ENCODE data around the gene SEC23B. TPM values are rescaled to one million over a fixed set of nuclear protein-coding genes. Genes with fewer than 3 reads are reported as not detected.

The SEC23B gene
- polyA plus RNA-seq, 1 of the 3 experiments (the other 2 are of a cell fraction), result 55.2 TPM

DNA sequence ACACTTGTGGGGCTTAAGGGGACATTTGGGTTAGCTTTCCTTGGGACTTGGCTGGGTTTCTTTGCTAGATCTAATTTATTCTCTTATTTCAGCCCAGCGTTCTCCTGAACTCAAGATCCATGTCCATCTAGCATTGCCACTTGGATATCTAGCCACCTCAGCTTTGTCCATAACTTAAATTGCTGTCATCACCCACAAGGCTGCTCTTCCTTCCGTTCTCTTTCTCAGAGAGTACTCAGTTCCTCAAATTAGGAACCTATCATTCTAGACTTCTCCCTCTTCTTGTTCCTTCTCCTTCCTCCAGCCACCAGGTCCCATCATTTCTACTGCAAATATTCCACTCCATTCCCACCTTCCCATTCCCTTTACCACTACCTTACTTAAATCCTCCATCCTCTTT, 63.8 kb downstream of the SEC23B start:
- 98% methylated on average over 2 of the region's 2 CpGs for WGBS (ENCODE audit: low lambda C conversion rate)
- DNase-seq, result no peak
- Histone ChIP-seq H3K4me2 (no peak overlapping the region), H3K4me3 (ENCODE audit: low read depth in 2 of 2, low read length in 1 of 2) (no peak overlapping the region), H3K36me3 (replicated peaks in 1 of 2; ENCODE audit: control insufficient read depth in 1 of 2, insufficient read depth in 2 of 2, low read length in 1 of 2) (peaks cover 12 to 16% of the 10 kb centered on the region in 2 experiments), H3K27ac (ENCODE audit: low read depth in 2 of 2, low read length in 1 of 2) (no peak overlapping the region), H3K9me2 (no peaks in the 10 kb centered on the region), H3K9ac (no peak overlapping the region), H2AFZ (ENCODE audit: low read depth) (no peak overlapping the region), H3F3A (replicated peaks; ENCODE audit: insufficient read depth) (peaks cover 9% of the 10 kb centered on the region), H3K79me2 (ENCODE audit: insufficient read depth) (peaks cover 23% of the 10 kb centered on the region), H3K4me1 (ENCODE audit: control insufficient read depth in 1 of 2, insufficient read depth in 2 of 2, low read depth in 1 of 2, low read length in 1 of 2) (peaks cover 0 to under 1% of the 10 kb centered on the region in 2 experiments; a peak in 1 of 4 replicates), H3K27me3 (ENCODE audit: insufficient read depth) (no peaks in the 10 kb centered on the region), H4K20me1 (ENCODE audit: insufficient read depth) (no peaks in the 10 kb centered on the region), H3K9me3 (no peaks in the 10 kb centered on the region)
- CTCF ChIA-PET, result no interaction called here
- POLR2A ChIA-PET, result no interaction called here
- TF ChIP-seq MXI1 (IDR thresholded peaks at IDR 0.05; ENCODE audit: low read depth, low read length) (no peak), EP300 (IDR thresholded peaks at IDR 0.05; ENCODE audit: borderline replicate concordance in 1 of 2, low read depth in 1 of 2, low read length in 1 of 2) (no peak), RFX5 (IDR thresholded peaks at IDR 0.05; ENCODE audit: low read length) (no peak), TEAD4 (IDR thresholded peaks at IDR 0.05; ENCODE audit: borderline replicate concordance, insufficient read depth) (no peak), GATA2 (CRISPR knock-in tag; IDR thresholded peaks at IDR 0.05) (no peak), SMC3 (IDR thresholded peaks at IDR 0.05; ENCODE audit: low read depth, low read length) (no peak), TAF1 (IDR thresholded peaks at IDR 0.05; ENCODE audit: borderline replicate concordance, low read depth, low read length) (no peak), MEF2A (IDR thresholded peaks at IDR 0.05; ENCODE audit: borderline replicate concordance, low read depth) (no peak), FOSL2 (IDR thresholded peaks at IDR 0.05; ENCODE audit: borderline replicate concordance, low read depth) (no peak), GABPA (IDR thresholded peaks at IDR 0.05; ENCODE audit: low read depth) (no peak), RXRA (IDR thresholded peaks at IDR 0.05; ENCODE audit: borderline replicate concordance, low read depth) (no peak)
- TF ChIP-seq, protein P1, sequence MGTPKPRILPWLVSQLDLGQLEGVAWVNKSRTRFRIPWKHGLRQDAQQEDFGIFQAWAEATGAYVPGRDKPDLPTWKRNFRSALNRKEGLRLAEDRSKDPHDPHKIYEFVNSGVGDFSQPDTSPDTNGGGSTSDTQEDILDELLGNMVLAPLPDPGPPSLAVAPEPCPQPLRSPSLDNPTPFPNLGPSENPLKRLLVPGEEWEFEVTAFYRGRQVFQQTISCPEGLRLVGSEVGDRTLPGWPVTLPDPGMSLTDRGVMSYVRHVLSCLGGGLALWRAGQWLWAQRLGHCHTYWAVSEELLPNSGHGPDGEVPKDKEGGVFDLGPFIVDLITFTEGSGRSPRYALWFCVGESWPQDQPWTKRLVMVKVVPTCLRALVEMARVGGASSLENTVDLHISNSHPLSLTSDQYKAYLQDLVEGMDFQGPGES (IDR thresholded peaks at IDR 0.05; ENCODE audit: low read depth, low read length), result no peak
- TF ChIP-seq, protein P2, sequence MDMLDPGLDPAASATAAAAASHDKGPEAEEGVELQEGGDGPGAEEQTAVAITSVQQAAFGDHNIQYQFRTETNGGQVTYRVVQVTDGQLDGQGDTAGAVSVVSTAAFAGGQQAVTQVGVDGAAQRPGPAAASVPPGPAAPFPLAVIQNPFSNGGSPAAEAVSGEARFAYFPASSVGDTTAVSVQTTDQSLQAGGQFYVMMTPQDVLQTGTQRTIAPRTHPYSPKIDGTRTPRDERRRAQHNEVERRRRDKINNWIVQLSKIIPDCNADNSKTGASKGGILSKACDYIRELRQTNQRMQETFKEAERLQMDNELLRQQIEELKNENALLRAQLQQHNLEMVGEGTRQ (IDR thresholded peaks at IDR 0.05; ENCODE audit: borderline replicate concordance, low read depth, low read length), result no peak
- TF ChIP-seq, protein P3, sequence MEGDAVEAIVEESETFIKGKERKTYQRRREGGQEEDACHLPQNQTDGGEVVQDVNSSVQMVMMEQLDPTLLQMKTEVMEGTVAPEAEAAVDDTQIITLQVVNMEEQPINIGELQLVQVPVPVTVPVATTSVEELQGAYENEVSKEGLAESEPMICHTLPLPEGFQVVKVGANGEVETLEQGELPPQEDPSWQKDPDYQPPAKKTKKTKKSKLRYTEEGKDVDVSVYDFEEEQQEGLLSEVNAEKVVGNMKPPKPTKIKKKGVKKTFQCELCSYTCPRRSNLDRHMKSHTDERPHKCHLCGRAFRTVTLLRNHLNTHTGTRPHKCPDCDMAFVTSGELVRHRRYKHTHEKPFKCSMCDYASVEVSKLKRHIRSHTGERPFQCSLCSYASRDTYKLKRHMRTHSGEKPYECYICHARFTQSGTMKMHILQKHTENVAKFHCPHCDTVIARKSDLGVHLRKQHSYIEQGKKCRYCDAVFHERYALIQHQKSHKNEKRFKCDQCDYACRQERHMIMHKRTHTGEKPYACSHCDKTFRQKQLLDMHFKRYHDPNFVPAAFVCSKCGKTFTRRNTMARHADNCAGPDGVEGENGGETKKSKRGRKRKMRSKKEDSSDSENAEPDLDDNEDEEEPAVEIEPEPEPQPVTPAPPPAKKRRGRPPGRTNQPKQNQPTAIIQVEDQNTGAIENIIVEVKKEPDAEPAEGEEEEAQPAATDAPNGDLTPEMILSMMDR (IDR thresholded peaks at IDR 0.05), result no peak

DNA sequence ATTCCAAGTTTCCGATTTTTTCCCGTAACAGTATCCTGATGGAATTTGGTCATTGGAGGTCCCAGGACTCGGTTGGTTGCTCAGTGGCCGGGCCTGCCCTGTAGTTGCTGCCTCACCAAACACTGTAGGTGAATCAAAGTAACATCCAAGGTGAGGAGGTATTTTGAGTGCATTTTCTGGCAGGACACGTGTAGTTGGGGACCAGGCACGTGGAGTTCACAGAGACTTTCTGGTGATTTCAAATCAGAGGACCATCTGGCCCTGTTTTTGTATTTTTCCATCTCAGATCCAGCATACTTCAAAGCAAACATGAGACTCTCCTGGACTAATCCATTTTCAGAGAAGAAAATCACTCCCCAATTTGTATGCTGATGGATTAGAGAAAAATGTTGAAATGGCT, 70.2 kb downstream of the SEC23B start:
- DNase-seq, result no peak
- no peak overlapping the region for H3K9ac ChIP-seq
- H3K4me1 ChIP-seq (ENCODE audit: control insufficient read depth in 1 of 2, insufficient read depth in 2 of 2, low read depth in 1 of 2, low read length in 1 of 2), result no peaks in the 10 kb centered on the region
- no peaks in the 10 kb centered on the region for H4K20me1 ChIP-seq (ENCODE audit: insufficient read depth)
- no peak overlapping the region for H2AFZ ChIP-seq (ENCODE audit: low read depth)
- no peaks in the 10 kb centered on the region for H3K27me3 ChIP-seq (ENCODE audit: insufficient read depth)
- 85% methylated on average over 6 of the region's 6 CpGs for WGBS (ENCODE audit: low lambda C conversion rate)
- no peak overlapping the region for H3K4me2 ChIP-seq
- ChIA-PET CTCF (no interaction called here), POLR2A (no interaction called here)
- no peaks in the 10 kb centered on the region for H3K36me3 ChIP-seq (replicated peaks in 1 of 2; ENCODE audit: control insufficient read depth in 1 of 2, insufficient read depth in 2 of 2, low read length in 1 of 2)
- no peaks in the 10 kb centered on the region for H3F3A ChIP-seq (replicated peaks; ENCODE audit: insufficient read depth)
- no peak overlapping the region for H3K4me3 ChIP-seq (ENCODE audit: low read depth in 2 of 2, low read length in 1 of 2)
- no peaks in the 10 kb centered on the region for H3K79me2 ChIP-seq (ENCODE audit: insufficient read depth)
- no peaks in the 10 kb centered on the region for H3K9me2 ChIP-seq
- no peak overlapping the region for H3K27ac ChIP-seq (ENCODE audit: low read depth in 2 of 2, low read length in 1 of 2)
- H3K9me3 ChIP-seq, result no peaks in the 10 kb centered on the region
- TF ChIP-seq GATA2 (CRISPR knock-in tag; IDR thresholded peaks at IDR 0.05) (no peak), NRF1 (IDR thresholded peaks at IDR 0.05; ENCODE audit: low read depth, low read length) (no peak), GABPA (IDR thresholded peaks at IDR 0.05; ENCODE audit: low read depth) (no peak), YY1 (IDR thresholded peaks at IDR 0.05; ENCODE audit: low read depth) (no peak), TEAD4 (IDR thresholded peaks at IDR 0.05; ENCODE audit: borderline replicate concordance, insufficient read depth) (no peak), TCF12 (IDR thresholded peaks at IDR 0.05) (no peak), NFIC (IDR thresholded peaks at IDR 0.05; ENCODE audit: borderline replicate concordance) (no peak), RAD21 (IDR thresholded peaks at IDR 0.05; ENCODE audit: low read length) (no peak), MXI1 (IDR thresholded peaks at IDR 0.05; ENCODE audit: low read depth, low read length) (no peak)
- TF ChIP-seq, protein P4, sequence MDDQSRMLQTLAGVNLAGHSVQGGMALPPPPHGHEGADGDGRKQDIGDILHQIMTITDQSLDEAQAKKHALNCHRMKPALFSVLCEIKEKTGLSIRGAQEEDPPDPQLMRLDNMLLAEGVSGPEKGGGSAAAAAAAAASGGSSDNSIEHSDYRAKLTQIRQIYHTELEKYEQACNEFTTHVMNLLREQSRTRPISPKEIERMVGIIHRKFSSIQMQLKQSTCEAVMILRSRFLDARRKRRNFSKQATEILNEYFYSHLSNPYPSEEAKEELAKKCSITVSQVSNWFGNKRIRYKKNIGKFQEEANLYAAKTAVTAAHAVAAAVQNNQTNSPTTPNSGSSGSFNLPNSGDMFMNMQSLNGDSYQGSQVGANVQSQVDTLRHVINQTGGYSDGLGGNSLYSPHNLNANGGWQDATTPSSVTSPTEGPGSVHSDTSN (IDR thresholded peaks at IDR 0.05), result no peak
- TF ChIP-seq, protein P5, sequence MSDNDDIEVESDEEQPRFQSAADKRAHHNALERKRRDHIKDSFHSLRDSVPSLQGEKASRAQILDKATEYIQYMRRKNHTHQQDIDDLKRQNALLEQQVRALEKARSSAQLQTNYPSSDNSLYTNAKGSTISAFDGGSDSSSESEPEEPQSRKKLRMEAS (IDR thresholded peaks at IDR 0.05; ENCODE audit: low read depth), result no peak
- TF ChIP-seq, protein P2 (IDR thresholded peaks at IDR 0.05; ENCODE audit: borderline replicate concordance, low read depth, low read length), result no peak

All from SK-N-SH (cell line).